GM18517 (cell line): ENCODE measurements around the gene BCL11A.

Experiments
- ATAC-seq: cut with Tn5 transposase; IDR thresholded peaks from one replicate; pipeline ENCODE4 v1.9.1; 2021; ENCODE audit warnings: mild to moderate bottlenecking, moderate library complexity; ENCODE audit not compliant: unreplicated experiment

The BCL11A gene

GRCh38 chr2:60548311-60548710 lies 5.1 kb downstream of the BCL11A start:
- no peak for ATAC-seq

GRCh38 chr2:60547841-60548240 lies 5.6 kb downstream of the BCL11A start:
- ATAC-seq, result no peak

- ATAC-seq, result no peak
Measured at GRCh38 chr2:60546756-60547420, 6.6 kb downstream of the BCL11A start.

GRCh38 chr2:60544954-60545560 lies 8.4 kb downstream of the BCL11A start:
- no peak for ATAC-seq

DNA sequence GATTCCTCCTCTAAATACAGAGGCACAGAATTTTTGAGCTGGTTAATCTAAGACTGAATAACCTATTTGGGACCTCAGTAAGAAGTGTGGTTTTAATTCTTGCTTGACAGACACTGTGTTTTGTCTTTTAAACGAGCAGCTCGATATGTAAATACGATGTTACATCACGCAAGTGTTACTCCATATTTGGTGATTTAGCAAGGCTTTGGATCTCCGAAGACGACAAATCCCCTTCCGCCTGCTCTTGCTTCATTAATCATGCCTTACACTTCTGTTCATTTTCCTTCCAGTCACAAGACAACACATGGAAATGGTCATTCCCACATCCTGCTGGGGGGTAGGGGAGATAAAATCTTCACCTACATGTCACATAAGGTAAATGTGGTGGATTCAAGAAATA lies 9.4 kb downstream of the BCL11A start:
- no peak for ATAC-seq

- ATAC-seq, result no peak
Measured at GRCh38 chr2:60541056-60541651, 12.3 kb downstream of the BCL11A start.

DNA sequence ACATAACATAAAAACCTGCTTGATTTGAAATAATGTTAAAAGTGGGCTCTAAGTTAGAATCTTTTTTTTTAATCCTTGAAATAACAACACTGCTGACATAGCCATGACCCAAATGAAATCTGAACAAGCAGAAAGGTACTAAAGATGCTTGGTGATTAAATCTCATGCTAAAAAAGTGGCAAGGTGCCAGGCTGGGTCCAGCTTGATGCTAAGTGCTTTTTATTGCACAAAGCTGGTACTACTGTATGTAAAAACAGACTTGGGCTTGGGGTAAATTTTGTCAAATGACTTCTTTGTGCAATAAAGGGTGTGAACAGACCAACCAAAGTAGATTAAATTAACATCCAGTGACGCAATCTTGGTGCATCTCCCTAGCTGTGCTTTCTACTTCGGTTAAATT lies 13.4 kb downstream of the BCL11A start:
- ATAC-seq, result no peak

DNA sequence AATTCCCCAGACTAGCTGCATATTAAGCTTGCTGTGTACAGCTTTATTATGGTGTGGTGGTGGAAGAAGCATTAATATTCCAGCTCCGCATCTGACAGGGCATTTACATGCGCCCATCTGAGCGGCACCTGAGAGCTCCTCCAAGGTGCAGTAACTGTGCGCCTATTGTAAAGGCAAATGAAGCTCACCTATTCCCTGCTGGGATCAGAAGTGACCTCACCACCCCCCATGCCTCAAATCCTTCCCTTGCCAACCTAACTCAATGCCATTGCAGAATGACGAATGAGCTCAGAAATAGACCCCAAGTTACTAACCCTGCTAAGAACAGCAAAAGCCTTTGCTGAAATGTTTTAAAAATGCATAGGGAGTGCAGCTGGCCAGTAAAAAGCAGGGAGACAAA lies 14.3 kb downstream of the BCL11A start:
- no peak for ATAC-seq

DNA sequence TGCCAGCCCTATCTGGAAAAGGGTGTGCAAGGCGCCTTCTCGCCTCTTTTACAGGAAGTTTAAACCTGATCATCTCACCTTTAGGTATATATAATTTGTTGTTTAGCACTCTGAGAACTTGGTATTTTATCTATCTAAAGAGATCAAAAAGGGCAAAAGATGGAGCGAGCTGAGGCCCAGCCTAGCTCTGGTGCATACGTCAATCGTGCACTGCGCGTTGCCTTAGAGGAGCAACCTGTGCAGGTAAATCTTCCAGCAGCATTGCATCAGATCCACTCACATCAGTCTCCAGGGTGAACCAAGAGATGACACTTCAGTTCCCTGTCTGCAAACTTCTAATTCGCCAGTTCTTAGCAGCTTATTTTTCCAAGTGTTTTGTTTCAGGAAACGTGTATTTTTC lies 15.4 kb downstream of the BCL11A start:
- no peak for ATAC-seq

- ATAC-seq, result no peak
Measured at GRCh38 chr2:60536746-60537145, 16.7 kb downstream of the BCL11A start.

- peak; percentile 62 for ATAC-seq
Measured at GRCh38 chr2:60535685-60536312, 17.7 kb downstream of the BCL11A start.

- ATAC-seq, result no peak
Measured at GRCh38 chr2:60534892-60535684, 18.4 kb downstream of the BCL11A start.

GRCh38 chr2:60534052-60534685 lies 19.3 kb downstream of the BCL11A start:
- no peak for ATAC-seq

GRCh38 chr2:60533101-60534051 lies 20.1 kb downstream of the BCL11A start:
- no peak for ATAC-seq

DNA sequence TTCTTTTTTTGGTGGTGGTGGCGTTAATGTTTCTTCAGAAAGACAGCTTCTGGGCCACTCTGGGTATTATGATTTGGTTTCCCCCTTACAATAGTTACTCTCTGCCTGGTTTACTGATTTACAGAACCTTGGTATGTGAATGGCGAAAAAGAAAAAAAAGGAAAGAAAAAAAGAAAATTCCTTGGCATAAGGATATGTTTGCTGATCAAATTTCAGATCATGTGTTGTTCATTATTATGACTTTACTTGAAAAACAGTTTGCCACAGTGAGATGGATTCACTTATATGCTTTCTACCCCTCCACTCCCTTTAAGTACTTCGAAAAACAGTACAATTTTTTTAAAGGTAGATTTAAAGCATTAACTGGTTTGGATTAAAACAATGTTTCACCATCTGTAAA lies 21.0 kb downstream of the BCL11A start:
- ATAC-seq, result no peak

GRCh38 chr2:60531701-60532133 lies 21.7 kb downstream of the BCL11A start:
- ATAC-seq, result no peak

DNA sequence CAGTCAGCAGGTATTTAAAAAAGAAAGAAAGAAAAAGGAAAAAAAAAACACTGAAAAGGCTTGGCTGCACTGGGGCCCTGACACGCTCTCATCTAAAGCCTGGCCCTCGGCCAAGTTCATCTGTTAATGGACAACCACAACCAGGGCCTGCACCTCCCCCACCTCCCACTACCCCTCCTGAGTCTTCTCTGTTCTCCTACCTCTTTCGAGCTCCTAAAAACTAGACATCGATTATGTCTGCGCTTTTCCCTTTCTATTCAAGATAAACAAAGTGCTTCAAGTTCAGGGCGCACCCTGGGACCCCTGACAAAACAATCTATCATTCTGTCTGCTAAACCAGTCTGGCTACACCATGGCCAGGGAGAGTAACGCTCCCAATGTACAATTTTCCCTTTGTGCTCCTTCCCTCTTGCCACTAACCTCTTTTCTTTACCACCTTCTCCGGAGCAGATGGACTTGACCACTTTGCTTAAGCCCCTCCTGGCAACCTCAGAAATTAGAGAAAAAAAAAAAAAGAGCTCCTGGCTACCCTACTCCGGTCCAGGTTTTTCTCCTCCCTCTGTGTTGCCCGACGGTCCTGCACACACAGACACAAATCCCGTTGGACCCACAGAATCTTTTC lies 22.7 kb downstream of the BCL11A start:
- ATAC-seq, result peak; percentile 61

DNA sequence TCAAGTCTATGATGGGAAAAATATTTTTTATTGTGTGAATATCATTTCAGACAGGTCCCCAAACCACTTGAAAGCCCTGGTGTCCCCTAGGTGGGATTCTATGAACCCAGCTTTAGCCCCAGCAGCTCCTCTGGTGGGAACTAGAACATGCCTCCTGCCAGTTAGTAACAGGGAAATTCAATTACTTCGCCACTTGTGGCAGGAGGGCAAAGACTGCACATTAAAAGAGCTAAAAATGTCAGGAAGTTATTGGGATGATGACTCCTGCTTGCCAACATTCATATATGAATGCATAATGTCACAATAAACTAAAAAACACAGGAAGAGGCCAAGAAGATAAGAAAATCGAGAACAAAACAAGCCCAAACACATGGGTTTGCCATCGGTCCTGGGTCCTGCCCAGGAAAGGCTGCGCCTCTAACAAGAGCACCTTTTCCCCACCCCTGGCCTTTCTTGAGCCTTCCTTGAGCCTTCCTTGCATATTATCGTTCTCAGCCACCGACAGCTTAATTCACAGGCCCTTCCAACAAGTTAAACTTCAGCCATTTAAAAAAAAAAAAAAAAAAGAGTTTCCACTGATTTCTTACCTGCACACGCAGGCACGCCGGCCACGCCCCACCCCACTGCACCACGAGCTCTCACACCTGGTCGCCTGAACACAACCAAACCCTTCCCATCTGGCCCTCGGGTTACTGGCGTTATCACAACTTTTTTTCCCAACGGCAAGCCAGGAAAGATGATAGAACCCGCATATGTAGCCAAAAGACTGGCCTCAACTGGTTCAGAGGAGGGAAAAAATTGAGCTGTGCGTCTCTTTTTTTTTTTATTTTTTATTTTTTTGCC lies 23.4 kb downstream of the BCL11A start:
- no peak for ATAC-seq
